GM10847 (cell line): ENCODE data around the gene STAM.

ENCODE experiments used
- POLR2A ChIP-seq: IDR thresholded peaks from 2 replicates; pipeline ENCODE4 v1.6.1; 2011; ENCODE audit not compliant: insufficient read length; ENCODE audit errors: extremely low read depth

STAM gene

GRCh38 chr10:17758896-17759295 is 114.9 kb downstream of the STAM start:
- no peak for TF ChIP-seq POLR2A

GRCh38 chr10:17764142-17764541 is 120.2 kb downstream of the STAM start:
- TF ChIP-seq POLR2A = no peak

- TF ChIP-seq POLR2A = no peak
Measured at GRCh38 chr10:17765602-17766001, 121.7 kb downstream of the STAM start.
